ENCODE data around the gene DAPK1. TPM values are rescaled to one million over a fixed set of nuclear protein-coding genes. Genes with fewer than 3 reads are reported as not detected.

The DAPK1 gene
- total RNA-seq, 4 donors from 2014 or later = 19.1 to 44.8 (median 40.4) TPM

DNA sequence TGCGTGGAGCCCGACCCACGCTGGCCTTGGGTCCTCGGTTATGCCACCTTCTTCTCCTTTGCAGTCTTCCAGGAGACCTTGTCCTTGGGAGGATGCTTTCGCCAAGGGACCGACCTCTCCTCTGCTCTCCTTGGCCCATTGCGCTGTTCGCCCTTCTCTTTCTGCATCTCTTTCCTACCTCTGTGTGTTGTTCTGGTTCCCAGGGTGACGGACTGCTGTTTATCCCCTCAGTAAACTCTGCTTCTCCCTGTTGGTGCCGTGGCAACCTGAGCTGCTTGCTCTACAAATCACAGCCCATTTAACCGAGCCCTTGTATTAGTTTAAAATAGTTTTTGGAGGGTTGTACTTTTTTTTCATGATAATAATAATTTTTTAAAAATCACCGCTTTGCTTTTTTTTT lies 97.9 kb downstream of the DAPK1 start:
- Histone ChIP-seq H3K9me3 (no peaks in the 10 kb centered on the region), H3K36me3 (no peaks in the 10 kb centered on the region), H3K4me1 (peaks cover 0 to 9% of the 10 kb centered on the region in 2 donors), H3K27ac (no peak overlapping the region), H3K4me3 (no peak overlapping the region), H3K27me3 (no peaks in the 10 kb centered on the region)
- TF ChIP-seq POLR2A (IDR thresholded peaks at IDR 0.05) = no peak
- TF ChIP-seq, protein P1, sequence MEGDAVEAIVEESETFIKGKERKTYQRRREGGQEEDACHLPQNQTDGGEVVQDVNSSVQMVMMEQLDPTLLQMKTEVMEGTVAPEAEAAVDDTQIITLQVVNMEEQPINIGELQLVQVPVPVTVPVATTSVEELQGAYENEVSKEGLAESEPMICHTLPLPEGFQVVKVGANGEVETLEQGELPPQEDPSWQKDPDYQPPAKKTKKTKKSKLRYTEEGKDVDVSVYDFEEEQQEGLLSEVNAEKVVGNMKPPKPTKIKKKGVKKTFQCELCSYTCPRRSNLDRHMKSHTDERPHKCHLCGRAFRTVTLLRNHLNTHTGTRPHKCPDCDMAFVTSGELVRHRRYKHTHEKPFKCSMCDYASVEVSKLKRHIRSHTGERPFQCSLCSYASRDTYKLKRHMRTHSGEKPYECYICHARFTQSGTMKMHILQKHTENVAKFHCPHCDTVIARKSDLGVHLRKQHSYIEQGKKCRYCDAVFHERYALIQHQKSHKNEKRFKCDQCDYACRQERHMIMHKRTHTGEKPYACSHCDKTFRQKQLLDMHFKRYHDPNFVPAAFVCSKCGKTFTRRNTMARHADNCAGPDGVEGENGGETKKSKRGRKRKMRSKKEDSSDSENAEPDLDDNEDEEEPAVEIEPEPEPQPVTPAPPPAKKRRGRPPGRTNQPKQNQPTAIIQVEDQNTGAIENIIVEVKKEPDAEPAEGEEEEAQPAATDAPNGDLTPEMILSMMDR (IDR thresholded peaks at IDR 0.05) = no peak
- intact Hi-C loops (cut with DNase I; ENCODE audit: low total_unique reads) = no loop called here
- DNase-seq = peak; percentile 25 to 26

GRCh38 chr9:87596862-87597261 lies 99.2 kb downstream of the DAPK1 start:
- peak overlapping the region in 1 of 2 donors; percentile 14 for H3K27ac ChIP-seq
- no peak for TF ChIP-seq POLR2A (IDR thresholded peaks at IDR 0.05)
- TF ChIP-seq, protein P1 (IDR thresholded peaks at IDR 0.05) = no peak
- intact Hi-C loops (cut with DNase I; ENCODE audit: low total_unique reads) = no loop called here

GRCh38 chr9:87597710-87598443 lies 100.2 kb downstream of the DAPK1 start:
- Histone ChIP-seq H3K27me3 (no peaks in the 10 kb centered on the region), H3K4me3 (no peak overlapping the region), H3K9me3 (no peaks in the 10 kb centered on the region), H3K4me1 (peaks cover 0 to 6% of the 10 kb centered on the region in 2 donors), H3K27ac (peak overlapping the region; percentile 7 to 14), H3K36me3 (no peaks in the 10 kb centered on the region)
- intact Hi-C loops (cut with DNase I; ENCODE audit: low total_unique reads) = no loop called here
- DNase-seq = no peak
- TF ChIP-seq, protein P1 (IDR thresholded peaks at IDR 0.05) = no peak

More at GRCh38 chr9:87596862-87597261, 99.2 kb downstream of the DAPK1 start:
- Histone ChIP-seq H3K27me3 (no peaks in the 10 kb centered on the region), H3K4me3 (no peak overlapping the region), H3K9me3 (no peaks in the 10 kb centered on the region), H3K4me1 (peaks cover 0 to 9% of the 10 kb centered on the region in 2 donors), H3K36me3 (no peaks in the 10 kb centered on the region)
- no peak for DNase-seq

DNA sequence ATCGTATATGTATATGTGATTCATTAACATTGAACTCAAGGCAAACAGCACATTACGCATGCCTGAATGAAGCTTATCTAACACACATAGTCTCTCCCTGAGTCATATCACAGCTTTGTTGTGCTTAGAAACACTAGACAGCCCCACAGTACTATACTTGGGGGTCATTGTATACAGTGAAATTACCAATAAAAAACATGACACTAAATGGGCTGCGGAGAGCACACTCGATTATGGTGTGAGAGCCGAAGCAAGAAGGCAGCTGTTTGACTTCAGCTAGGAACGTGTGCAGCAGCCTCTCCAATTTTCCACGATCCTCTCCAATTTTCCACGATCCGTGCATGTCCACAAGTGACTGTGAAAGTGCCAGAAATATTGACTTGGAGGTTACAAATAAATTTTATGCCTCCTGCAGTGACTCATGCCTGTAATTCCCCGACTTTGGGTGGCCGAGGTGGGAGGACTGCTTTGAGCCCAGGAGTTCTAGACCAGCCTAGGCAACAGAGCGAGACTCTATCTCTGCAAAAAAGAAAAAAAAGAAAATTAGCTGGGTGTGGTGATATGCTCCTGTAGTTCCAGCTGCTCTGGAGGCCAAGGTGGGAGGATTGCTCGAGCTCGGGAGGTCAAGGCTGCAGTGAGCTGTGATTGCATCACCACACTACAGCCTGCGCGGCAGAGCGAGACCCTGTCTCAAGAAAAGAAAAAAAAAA lies 102.4 kb downstream of the DAPK1 start:
- H3K4me3 ChIP-seq = no peak overlapping the region
- TF ChIP-seq, protein P1 (IDR thresholded peaks at IDR 0.05) = no peak
- H3K36me3 ChIP-seq = no peaks in the 10 kb centered on the region
- peak; percentile 35 to 64 for DNase-seq
- intact Hi-C loops (cut with DNase I; ENCODE audit: low total_unique reads) = no loop called here
- peak overlapping the region in 1 of 2 donors; percentile 18 for H3K27ac ChIP-seq
- no peaks in the 10 kb centered on the region for H3K4me1 ChIP-seq
- no peaks in the 10 kb centered on the region for H3K27me3 ChIP-seq
- no peaks in the 10 kb centered on the region for H3K9me3 ChIP-seq

GRCh38 chr9:87601176-87601575 lies 103.5 kb downstream of the DAPK1 start:
- intact Hi-C loops (cut with DNase I; ENCODE audit: low total_unique reads) = no loop called here
- TF ChIP-seq POLR2A (IDR thresholded peaks at IDR 0.05) = no peak
- TF ChIP-seq, protein P1 (IDR thresholded peaks at IDR 0.05) = no peak
- Histone ChIP-seq H3K9me3 (no peaks in the 10 kb centered on the region), H3K27me3 (no peaks in the 10 kb centered on the region), H3K4me1 (no peaks in the 10 kb centered on the region), H3K4me3 (no peak overlapping the region), H3K27ac (no peak overlapping the region), H3K36me3 (no peaks in the 10 kb centered on the region)
- DNase-seq = no peak
